Endothelial cell of umbilical vein (primary cell): ENCODE results near the gene ARRB1.

Experiments
- EZH2 ChIP-seq: IDR thresholded peaks from 2 replicates; pipeline ENCODE4 v1.6.1; 2012; ENCODE audit warnings: borderline replicate concordance, low read depth, mild to moderate bottlenecking, moderate library complexity, low read length, inconsistent platforms; ENCODE audit not compliant: severe bottlenecking
- FOS ChIP-seq: IDR thresholded peaks from 2 replicates; pipeline ENCODE4 v1.6.1; 2011; ENCODE audit warnings: mild to moderate bottlenecking, low read length, moderate library complexity, borderline replicate concordance; ENCODE audit not compliant: insufficient read depth
- GATA2 ChIP-seq: IDR thresholded peaks from 2 replicates; pipeline ENCODE4 v1.7.0; 2011; ENCODE audit warnings: low read depth, mild to moderate bottlenecking, moderate library complexity, mixed read lengths, low read length; ENCODE audit not compliant: insufficient read length, insufficient read depth
- JUN ChIP-seq: IDR thresholded peaks from 2 replicates; pipeline ENCODE4 v1.6.1; 2011; ENCODE audit warnings: borderline replicate concordance, low read depth; ENCODE audit not compliant: insufficient read length, insufficient read depth
- MAX ChIP-seq: IDR thresholded peaks from 2 replicates; pipeline ENCODE4 v1.6.1; 2011; ENCODE audit not compliant: insufficient read depth, insufficient read length
- POLR2A ChIP-seq: IDR thresholded peaks from 2 replicates; pipeline ENCODE4 v1.6.1; 2012; ENCODE audit warnings: low read depth, mild to moderate bottlenecking, control low read depth, low read length
- POLR2AphosphoS5 ChIP-seq: IDR thresholded peaks from 2 replicates; pipeline ENCODE4 v1.6.1; 2012; ENCODE audit warnings: low read depth, mild to moderate bottlenecking, control low read depth, low read length, moderate library complexity; ENCODE audit not compliant: insufficient read depth
- TF ChIP-seq, protein P1 (sequence below), 2 donors: IDR thresholded peaks; 1 replicate in 1 of 2; 2 replicates in 1 of 2; pipeline ENCODE4 v1.5.1; 2011; ENCODE audit warnings: low read length in 2 of 2, mild to moderate bottlenecking in 2 of 2, moderate library complexity in 2 of 2, control low read depth in 1 of 2, inconsistent platforms in 1 of 2, low read depth in 1 of 2; ENCODE audit not compliant: insufficient read depth in 1 of 2; ENCODE audit errors: extremely low read depth in 1 of 2

DNA sequence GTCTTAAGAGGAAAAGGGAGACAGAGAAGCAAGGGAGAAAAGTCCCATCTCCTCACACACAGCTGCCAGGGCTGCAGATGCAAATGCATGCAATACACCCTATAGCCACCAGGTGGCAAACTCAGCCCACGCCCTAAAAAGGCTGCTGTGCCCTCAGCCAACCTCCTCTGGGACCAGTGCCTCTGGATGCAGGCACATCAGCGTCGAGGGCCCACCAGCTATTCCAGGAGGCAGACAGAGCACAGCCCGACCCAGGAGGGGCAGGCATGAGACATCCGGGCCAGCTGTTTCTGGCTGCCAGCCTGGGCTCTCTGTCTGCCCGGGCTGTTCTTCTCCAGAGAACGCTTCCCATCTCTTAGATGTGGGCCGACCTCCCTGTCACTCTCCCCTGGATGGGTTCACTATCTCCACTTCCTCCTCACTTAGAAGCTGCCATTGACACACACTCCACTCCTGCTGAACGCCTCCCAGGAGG, 71.2 kb downstream of the ARRB1 start:
- no peak for TF ChIP-seq MAX
- TF ChIP-seq POLR2AphosphoS5: no peak
- no peak for TF ChIP-seq POLR2A
- TF ChIP-seq, protein P1, sequence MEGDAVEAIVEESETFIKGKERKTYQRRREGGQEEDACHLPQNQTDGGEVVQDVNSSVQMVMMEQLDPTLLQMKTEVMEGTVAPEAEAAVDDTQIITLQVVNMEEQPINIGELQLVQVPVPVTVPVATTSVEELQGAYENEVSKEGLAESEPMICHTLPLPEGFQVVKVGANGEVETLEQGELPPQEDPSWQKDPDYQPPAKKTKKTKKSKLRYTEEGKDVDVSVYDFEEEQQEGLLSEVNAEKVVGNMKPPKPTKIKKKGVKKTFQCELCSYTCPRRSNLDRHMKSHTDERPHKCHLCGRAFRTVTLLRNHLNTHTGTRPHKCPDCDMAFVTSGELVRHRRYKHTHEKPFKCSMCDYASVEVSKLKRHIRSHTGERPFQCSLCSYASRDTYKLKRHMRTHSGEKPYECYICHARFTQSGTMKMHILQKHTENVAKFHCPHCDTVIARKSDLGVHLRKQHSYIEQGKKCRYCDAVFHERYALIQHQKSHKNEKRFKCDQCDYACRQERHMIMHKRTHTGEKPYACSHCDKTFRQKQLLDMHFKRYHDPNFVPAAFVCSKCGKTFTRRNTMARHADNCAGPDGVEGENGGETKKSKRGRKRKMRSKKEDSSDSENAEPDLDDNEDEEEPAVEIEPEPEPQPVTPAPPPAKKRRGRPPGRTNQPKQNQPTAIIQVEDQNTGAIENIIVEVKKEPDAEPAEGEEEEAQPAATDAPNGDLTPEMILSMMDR (IDR thresholded peaks at IDR 0.05; ENCODE audit: extremely low read depth in 1 of 2, insufficient read depth in 1 of 2, low read depth in 1 of 2, low read length in 2 of 2): peak; percentile 95 to 97
- no peak for TF ChIP-seq JUN
- no peak for TF ChIP-seq FOS
- TF ChIP-seq EZH2: no peak
- no peak for TF ChIP-seq GATA2
